Measurements from ENCODE around the gene BOLA2B.
"Not testable (repeated sequence)": the region's sequence is repeated elsewhere in the genome, so short reads cannot be mapped to it uniquely, and the experiment has no call there.

The BOLA2B gene

DNA sequence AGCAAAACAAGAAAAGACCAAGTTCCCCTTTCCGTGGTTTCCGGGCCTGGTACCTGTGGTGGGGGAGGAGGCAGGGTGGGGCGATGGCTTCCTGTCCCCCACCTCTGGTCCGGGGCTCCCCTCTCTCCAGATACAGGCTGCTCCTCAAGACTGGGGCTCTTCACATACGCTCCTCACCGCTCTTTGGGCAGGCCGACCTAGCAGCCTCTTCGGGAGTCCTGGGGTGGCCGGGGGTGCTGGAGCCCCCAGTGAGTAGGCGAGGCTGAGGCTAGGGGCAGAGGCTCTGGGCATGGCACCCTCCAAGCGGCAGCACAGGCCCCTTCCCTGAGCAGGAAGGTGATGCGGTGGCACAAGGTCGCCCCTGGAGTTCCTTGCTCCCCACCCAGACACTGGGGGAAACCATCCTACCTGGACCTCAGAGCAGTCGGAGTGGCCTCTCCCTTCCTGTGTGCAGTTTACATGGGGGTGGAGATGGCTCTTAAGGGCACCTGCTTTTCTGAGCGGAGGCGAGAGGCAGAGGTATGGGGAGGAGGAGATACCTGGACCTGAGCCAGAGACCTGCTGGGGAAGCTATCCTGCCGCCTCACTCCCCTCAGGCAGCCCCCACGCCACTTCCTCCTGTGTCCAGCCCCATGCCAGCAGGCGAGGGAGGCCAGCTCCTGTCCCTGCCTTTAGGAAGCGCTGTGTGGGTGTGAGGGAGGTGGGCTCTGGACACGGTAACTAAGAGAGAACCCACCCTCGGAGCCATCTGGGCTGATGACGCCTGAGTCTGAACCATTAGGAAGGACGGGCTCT lies 9.2 kb downstream of the BOLA2B start:
- DNase-seq: peak; percentile 31

- peak; percentile 73 for DNase-seq
Observed at GRCh38 chr16:30183233-30184095, 10.0 kb downstream of the BOLA2B start, which contains the start of gene CORO1A. Gene CORO1A, plus strand, starts transcription at chr16:30183602. Its CDS starts 1,608 bp downstream, at chr16:30185210.

DNA sequence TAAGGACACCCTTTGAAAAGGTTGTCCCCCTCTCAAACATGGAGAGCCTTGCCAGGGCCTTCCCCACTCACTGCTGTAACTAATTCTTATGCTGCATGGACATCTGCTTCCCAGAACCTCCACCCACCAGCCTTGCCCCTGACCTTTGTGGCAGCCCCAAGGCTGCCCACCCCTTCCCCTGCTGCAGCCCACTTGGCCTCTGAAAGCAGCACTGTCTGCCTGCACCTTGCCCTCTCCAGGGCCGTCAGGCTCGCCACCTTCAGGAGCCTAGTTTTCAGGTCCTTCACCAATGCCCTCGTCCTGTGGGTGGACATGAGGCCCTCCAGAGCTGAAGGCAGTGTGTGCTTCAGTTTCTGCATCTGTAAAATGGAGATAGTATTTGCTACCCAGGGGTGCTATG lies 12.7 kb downstream of the BOLA2B start:
- no peak for DNase-seq

- DNase-seq: no peak
Observed at GRCh38 chr16:30179931-30180330, 13.5 kb downstream of the BOLA2B start.

GRCh38 chr16:30179195-30179594 lies 14.3 kb downstream of the BOLA2B start:
- no peak for DNase-seq

- DNase-seq: not testable (repeated sequence)
Observed at GRCh38 chr16:30176876-30177275, 16.6 kb downstream of the BOLA2B start.

- no peak for DNase-seq
Observed at GRCh38 chr16:30173054-30173453, 20.4 kb downstream of the BOLA2B start.

GRCh38 chr16:30170145-30170544 lies 23.3 kb downstream of the BOLA2B start:
- not testable (repeated sequence) for DNase-seq

GRCh38 chr16:30169416-30169815 lies 24.1 kb downstream of the BOLA2B start:
- not testable (repeated sequence) for DNase-seq

DNA sequence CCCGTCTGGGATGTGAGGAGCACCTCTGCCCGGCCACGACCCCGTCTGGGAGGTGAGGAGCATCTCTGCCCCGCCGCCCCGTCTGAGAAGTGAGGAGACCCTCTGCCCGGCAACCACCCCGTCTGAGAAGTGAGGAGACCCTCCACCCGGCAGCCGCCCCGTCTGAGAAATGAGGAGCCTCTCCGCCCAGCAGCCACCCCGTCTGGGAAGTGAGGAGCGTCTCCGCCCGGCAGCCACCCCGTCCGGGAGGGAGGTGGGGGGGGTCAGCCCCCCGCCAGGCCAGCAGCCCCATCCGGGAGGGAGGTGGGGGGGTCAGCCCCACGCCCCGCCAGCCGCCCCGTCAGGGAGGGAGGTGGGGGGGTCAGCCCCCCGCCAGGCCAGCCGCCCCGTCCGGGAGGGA lies 24.7 kb downstream of the BOLA2B start:
- not testable (repeated sequence) for DNase-seq

DNA sequence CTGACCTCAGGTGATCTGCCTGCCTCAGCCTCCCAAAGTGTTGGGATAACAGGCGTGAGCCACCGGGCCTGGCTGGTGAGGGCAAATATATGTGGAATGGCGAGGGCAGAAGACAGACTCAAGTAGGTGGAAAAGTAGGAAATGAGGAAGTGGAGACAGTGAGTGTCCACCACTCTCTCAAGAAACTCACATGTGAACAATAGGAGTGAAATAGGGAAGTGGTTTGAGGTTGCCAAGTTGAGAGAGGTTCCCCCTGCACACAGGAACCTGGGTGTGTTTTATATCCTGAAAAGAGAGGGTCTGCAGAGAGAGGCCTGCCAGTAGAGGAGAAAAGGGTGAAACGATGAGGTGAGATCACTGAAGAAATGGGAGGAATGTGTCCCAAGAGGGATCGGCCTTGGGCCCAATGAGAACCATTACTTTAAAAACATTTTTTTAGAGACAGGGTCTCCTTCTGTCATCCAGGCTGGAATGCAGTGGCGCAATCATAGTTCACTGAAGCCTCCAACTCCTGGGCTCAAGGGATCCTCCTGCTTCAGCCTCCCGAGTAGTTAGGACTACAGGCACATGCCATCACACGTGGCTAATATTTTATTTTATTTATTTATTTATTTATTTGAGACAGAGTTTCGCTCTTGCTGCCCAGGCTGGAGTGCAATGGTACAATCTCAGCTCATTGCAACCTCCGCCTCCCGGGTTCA lies 27.1 kb downstream of the BOLA2B start:
- DNase-seq: no peak

DNA sequence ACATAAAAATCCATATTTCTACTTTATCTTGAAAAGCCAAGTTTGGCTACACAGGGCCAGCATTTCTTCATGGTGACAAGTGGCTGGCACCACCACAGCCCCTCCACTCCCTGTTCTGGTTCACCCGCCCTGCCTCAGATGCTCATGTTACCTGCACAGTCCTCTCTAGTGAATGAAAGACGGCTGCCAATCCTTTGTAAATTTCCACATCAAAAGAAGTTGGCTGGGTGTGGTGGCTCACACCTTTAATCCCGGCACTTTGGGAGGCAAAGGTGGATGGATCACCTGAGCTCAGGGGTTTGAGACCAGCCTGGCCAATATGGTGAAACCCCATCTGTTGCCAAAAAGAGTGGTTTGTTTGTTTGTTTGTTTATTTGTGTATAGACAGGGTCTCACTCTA lies 29.9 kb downstream of the BOLA2B start:
- no peak for DNase-seq

- DNase-seq: no peak
Observed at GRCh38 chr16:30157214-30157613, 36.3 kb downstream of the BOLA2B start.

- no peak for DNase-seq
Observed at GRCh38 chr16:30155188-30155587, 38.3 kb downstream of the BOLA2B start.

DNA sequence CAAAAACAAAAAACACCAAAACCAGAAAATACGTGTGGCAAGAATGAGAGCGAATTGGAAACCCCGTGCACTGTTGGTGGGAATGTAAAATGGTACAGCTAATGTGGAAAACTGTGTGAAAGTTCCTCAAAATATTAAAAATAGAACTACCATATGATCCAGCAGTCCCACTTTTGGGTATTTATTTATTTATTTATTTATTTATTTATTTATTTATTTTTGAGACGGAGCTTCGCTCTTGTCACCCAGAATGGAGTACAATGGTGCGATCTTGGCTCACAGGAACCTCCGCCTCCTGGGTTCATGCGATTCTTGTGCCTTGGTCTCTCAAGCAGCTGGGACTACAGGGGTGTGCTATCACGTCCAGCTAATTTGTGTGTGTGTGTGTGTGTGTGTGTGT lies 40.9 kb downstream of the BOLA2B start:
- DNase-seq: no peak

GRCh38 chr16:30151091-30151490 lies 42.4 kb downstream of the BOLA2B start:
- no peak for DNase-seq

DNA sequence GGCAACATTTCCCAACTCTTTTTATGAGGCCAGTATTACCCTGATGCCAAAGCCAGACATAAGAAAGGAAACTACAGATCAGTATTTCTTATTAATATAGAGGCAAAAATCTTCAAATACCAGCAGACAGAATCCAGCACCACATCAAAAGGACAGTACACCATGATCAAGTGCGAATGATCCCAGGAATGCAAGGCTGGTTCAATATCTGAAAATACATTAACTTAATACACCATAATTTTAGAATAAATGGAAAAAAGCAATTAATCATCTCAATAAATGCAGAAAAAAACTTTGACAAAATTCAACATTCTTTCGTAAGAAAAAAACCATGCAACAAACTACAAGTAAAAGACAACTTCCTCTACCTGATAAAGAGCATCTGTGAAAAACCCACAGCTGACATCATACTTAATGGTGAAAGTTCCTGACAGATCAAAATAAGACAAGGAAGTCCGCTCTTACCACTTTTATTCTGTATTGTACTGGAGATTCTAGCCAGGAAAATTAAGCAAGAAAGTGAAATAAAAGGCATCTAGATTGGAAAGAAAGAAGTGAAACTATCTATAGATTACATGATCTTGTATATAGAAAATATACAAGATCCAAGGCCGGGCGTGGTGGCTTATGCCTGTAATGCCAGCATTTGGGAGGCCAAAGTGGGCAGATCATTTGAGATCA lies 44.1 kb downstream of the BOLA2B start:
- no peak for DNase-seq

- DNase-seq: no peak
Observed at GRCh38 chr16:30147843-30148510, 45.5 kb downstream of the BOLA2B start.

DNA sequence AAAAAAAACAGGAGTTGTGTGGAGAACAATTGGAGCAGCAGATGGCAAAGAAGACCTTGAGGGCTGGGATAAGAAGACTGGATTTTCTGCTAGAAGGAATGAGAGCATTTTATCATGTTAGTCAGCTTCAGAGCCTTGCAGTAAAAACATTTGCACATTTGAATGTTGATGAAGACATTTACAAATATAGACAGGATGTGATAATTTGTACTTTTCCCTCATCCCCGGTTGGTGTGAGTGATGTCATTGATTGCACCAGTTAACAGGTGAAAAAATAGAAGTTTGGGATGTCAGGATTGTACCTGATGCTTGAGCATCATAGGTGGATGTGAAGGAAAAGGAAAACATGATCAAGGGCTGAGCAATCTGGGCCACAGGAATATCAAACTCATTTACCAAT lies 47.8 kb downstream of the BOLA2B start:
- no peak for DNase-seq

DNA sequence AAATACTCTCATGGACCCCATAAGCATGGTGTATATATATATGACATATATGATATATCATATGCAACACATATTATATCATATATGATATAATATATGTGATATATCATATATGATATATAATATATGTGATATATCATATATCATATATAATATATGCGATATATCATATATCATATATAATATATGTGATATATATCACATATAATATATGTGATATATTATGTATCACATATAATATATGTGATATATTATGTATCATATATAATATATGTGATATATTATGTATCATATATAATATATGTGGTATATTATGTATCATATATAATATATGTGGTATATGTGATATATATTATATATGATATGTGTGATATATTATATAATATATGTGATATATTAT lies 48.5 kb downstream of the BOLA2B start:
- no peak for DNase-seq

DNA sequence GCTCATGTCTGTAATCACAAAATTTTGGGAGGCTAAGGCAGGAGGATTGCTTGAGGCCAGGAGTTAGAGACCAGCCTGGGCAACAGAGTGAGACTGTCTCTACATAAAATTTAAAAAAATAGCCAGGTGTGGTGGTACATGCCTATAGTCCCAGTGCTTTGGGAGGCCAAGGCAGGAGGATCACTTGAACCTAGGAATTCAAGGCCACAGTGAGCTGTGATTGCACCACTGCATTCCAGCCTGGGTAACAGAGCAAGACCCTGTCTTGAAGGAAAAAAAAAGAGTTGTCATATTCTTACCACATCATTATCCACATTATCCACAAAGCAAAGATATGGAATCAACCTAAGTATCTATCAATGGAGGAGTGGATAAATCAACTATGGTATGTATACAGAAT lies 49.4 kb downstream of the BOLA2B start:
- no peak for DNase-seq

DNA sequence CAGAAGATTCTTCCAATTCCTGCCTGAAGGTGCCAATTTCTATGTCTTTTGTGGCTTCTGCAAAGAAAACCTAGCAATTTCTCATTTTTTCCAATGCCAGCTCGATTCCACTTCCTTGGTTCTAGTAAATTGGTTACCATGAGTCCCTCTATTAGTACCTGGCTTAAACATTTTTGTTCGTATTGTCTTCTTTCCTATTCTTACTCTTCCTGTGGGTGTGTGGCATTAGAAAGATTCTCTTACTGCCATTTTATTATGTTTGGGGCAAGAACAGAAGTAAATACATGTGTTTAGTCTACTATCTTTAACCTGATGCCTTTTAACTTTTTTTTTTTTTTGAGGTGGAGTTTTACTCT lies 50.1 kb downstream of the BOLA2B start:
- DNase-seq: no peak

Data from NCI-H2227 treated with DMSO at 0.1 percent for 48 hours (cell line).